H1 (cell line): ENCODE measurements around the gene CXXC5. TPM values are rescaled to one million over a fixed set of nuclear protein-coding genes. Genes with fewer than 3 reads are reported as not detected.

Source experiments
- CTCF ChIA-PET: fragments of 300-600 bp; sonication (Branson Sonifier 250); formaldehyde crosslinking; loops from one replicate; lab custom pipeline; 2021; ENCODE audit not compliant: partially characterized antibody; lab: Charles Lee
- POLR2A ChIA-PET: fragments of 300-600 bp; sonication (Branson Sonifier 250); formaldehyde crosslinking; loops from one replicate; lab custom pipeline; 2021; ENCODE audit warnings: inconsistent platforms; ENCODE audit not compliant: partially characterized antibody; lab: Charles Lee
- DNase-seq, 2 experiments: peaks; one replicate each; pipeline versions ENCODE4 v3.0.0 to v3.0.0-alpha.2; 2010 to 2022; ENCODE audit warnings: low spot score in 2 of 2, low read depth in 1 of 2, mixed read lengths in 1 of 2
- FAIRE-seq: peaks from 2 replicates; lab custom pipeline; 2011; peaks lifted over from hg19 to GRCh38; lab: Jason Lieb, UNC
- H2AFZ ChIP-seq: 2 replicates; pipeline ENCODE4 v1.8.1; 2012; ENCODE audit warnings: low read length, inconsistent platforms
- H2AK5ac ChIP-seq: 2 replicates; pipeline ENCODE4 v1.6.1; 2013; ENCODE audit warnings: low read depth, low read length
- H2BK120ac ChIP-seq: replicated peaks from 2 replicates; pipeline ENCODE3; 2013; ENCODE audit warnings: low read depth, low read length, inconsistent platforms
- H2BK12ac ChIP-seq: 2 replicates; pipeline ENCODE4 v1.6.1; 2013; ENCODE audit warnings: low read depth, low read length
- H2BK15ac ChIP-seq: 2 replicates; pipeline ENCODE4 v1.6.1; 2013; ENCODE audit warnings: low read length
- H2BK20ac ChIP-seq: 2 replicates; pipeline ENCODE4 v1.6.1; 2013; ENCODE audit warnings: low read length
- H2BK5ac ChIP-seq: 2 replicates; pipeline ENCODE4 v1.6.1; 2013; ENCODE audit warnings: low read depth, low read length
- H3K14ac ChIP-seq: 2 replicates; pipeline ENCODE4 v1.6.1; 2013; ENCODE audit warnings: inconsistent platforms; ENCODE audit not compliant: insufficient read length
- H3K18ac ChIP-seq: 2 replicates; pipeline ENCODE4 v1.6.1; 2013; ENCODE audit warnings: low read length; ENCODE audit errors: extremely low read depth
- H3K23ac ChIP-seq: 2 replicates; pipeline ENCODE4 v1.6.1; 2013; ENCODE audit warnings: inconsistent platforms; ENCODE audit not compliant: insufficient read length
- H3K23me2 ChIP-seq: 2 replicates; pipeline ENCODE4 v1.6.1; 2013; ENCODE audit warnings: low read depth, low read length
- H3K27ac ChIP-seq: 2 replicates; pipeline ENCODE4 v1.6.1; 2011; ENCODE audit warnings: low read depth, low read length, inconsistent platforms
- H3K27me3 ChIP-seq, 4 experiments: replicated peaks in 1 of 4; 1 replicate in 1 of 4; 2 replicates in 3 of 4; pipeline versions ENCODE4 v1.6.1 to v1.8.1; 2011 to 2013; ENCODE audit warnings: low read length in 3 of 4, mild to moderate bottlenecking in 3 of 4, inconsistent platforms in 2 of 4, mixed read lengths in 2 of 4, moderate library complexity in 1 of 4; ENCODE audit not compliant: control insufficient read depth in 3 of 4, insufficient read depth in 3 of 4; ENCODE audit errors: extremely low read depth in 1 of 4
- H3K36me3 ChIP-seq, 4 experiments: 2 replicates each; pipeline versions ENCODE4 v1.6.1 to v1.8.1; 2011 to 2013; ENCODE audit warnings: mild to moderate bottlenecking in 4 of 4, low read length in 3 of 4, moderate library complexity in 2 of 4, control low read depth in 1 of 4, inconsistent platforms in 1 of 4; ENCODE audit not compliant: insufficient read depth in 4 of 4, control insufficient read depth in 2 of 4
- H3K4ac ChIP-seq: replicated peaks from 2 replicates; pipeline ENCODE3; 2013; ENCODE audit warnings: low read length, low read depth, mixed read lengths, inconsistent platforms; ENCODE audit not compliant: insufficient read length
- H3K4me1 ChIP-seq, 4 experiments: replicated peaks in 1 of 4; 1 replicate in 1 of 4; 2 replicates in 3 of 4; pipeline versions ENCODE4 v1.6.1 to v1.8.1; 2011 to 2013; ENCODE audit warnings: low read length in 3 of 4, inconsistent platforms in 2 of 4, mixed read lengths in 1 of 4; ENCODE audit not compliant: insufficient read depth in 4 of 4, control insufficient read depth in 3 of 4
- H3K4me2 ChIP-seq, 2 experiments: 2 replicates each; pipeline versions ENCODE4 v1.6.1 to v1.8.1; 2011 to 2013; ENCODE audit warnings: low read depth in 2 of 2, low read length in 2 of 2, control low read depth in 1 of 2, inconsistent platforms in 1 of 2, mild to moderate bottlenecking in 1 of 2; ENCODE audit not compliant: insufficient read depth in 1 of 2
- H3K4me3 ChIP-seq, 4 experiments: fragments of 200-600, 300-600 bp in 1 of 4; sonication (generic), shearing (Covaris generic), sonication (Bioruptor Twin) in 1 of 4; 2 replicates each; pipeline versions ENCODE4 v1.5.1 to v1.8.1; 2011 to 2016; ENCODE audit warnings: low read length in 4 of 4, low read depth in 3 of 4, control low read depth in 2 of 4, inconsistent platforms in 2 of 4, mild to moderate bottlenecking in 2 of 4, mixed read lengths in 1 of 4, moderate library complexity in 1 of 4; ENCODE audit not compliant: insufficient read depth in 2 of 4; ENCODE audit errors: extremely low read depth in 1 of 4
- H3K56ac ChIP-seq: replicated peaks from 2 replicates; pipeline ENCODE3; 2013; ENCODE audit warnings: low read depth, mild to moderate bottlenecking, mixed read lengths, low read length, inconsistent platforms; ENCODE audit not compliant: insufficient read length
- H3K79me1 ChIP-seq: 2 replicates; pipeline ENCODE4 v1.6.1; 2013; ENCODE audit warnings: low read depth, low read length, control low read depth
- H3K79me2 ChIP-seq, 2 experiments: 2 replicates each; pipeline versions ENCODE4 v1.6.1 to v1.8.1; 2012 to 2013; ENCODE audit warnings: low read length in 2 of 2, mild to moderate bottlenecking in 2 of 2, inconsistent platforms in 1 of 2; ENCODE audit not compliant: insufficient read depth in 2 of 2, control insufficient read depth in 1 of 2
- H3K9ac ChIP-seq, 4 experiments: replicated peaks in 1 of 4; 1 replicate in 1 of 4; 2 replicates in 3 of 4; pipeline versions ENCODE4 v1.6.1 to v1.8.1; 2011 to 2013; ENCODE audit warnings: low read depth in 3 of 4, low read length in 3 of 4, control low read depth in 2 of 4, mild to moderate bottlenecking in 2 of 4, moderate library complexity in 2 of 4, inconsistent platforms in 1 of 4; ENCODE audit errors: extremely low read depth in 1 of 4
- H3K9me3 ChIP-seq, 2 experiments: 2 replicates each; pipeline versions ENCODE4 v1.6.1 to v1.8.1; 2012 to 2013; ENCODE audit warnings: mild to moderate bottlenecking in 2 of 2, moderate library complexity in 2 of 2, control low read depth in 1 of 2, inconsistent platforms in 1 of 2, low read depth in 1 of 2, low read length in 1 of 2, mixed read lengths in 1 of 2; ENCODE audit not compliant: insufficient read depth in 2 of 2
- H4K20me1 ChIP-seq, 2 experiments: replicated peaks in 1 of 2; 2 replicates each; pipeline versions ENCODE3 to v1.8.1; 2011 to 2013; ENCODE audit warnings: inconsistent platforms in 2 of 2, low read length in 2 of 2, mild to moderate bottlenecking in 1 of 2; ENCODE audit not compliant: insufficient read depth in 2 of 2, control insufficient read depth in 1 of 2
- H4K5ac ChIP-seq: 2 replicates; pipeline ENCODE4 v1.6.1; 2013; ENCODE audit warnings: low read length, low read depth, mixed read lengths, inconsistent platforms; ENCODE audit not compliant: insufficient read length
- H4K8ac ChIP-seq: 2 replicates; pipeline ENCODE4 v1.8.0; 2013; ENCODE audit warnings: mild to moderate bottlenecking, moderate library complexity, low read length, inconsistent platforms; ENCODE audit not compliant: insufficient read depth; ENCODE audit errors: extremely low read depth
- H4K91ac ChIP-seq: replicated peaks from 2 replicates; pipeline ENCODE3; 2013; ENCODE audit warnings: low read length, mixed read lengths, inconsistent platforms; ENCODE audit not compliant: insufficient read length
- ATF3 ChIP-seq: IDR thresholded peaks from 2 replicates; pipeline ENCODE4 v1.6.1; 2011; ENCODE audit warnings: low read depth, mild to moderate bottlenecking, low read length; ENCODE audit not compliant: insufficient read depth
- CTCF ChIP-seq, 3 experiments: IDR thresholded peaks; 1 replicate in 2 of 3; 2 replicates in 1 of 3; pipeline versions ENCODE4 v1.5.1 to v1.6.1; 2011; ENCODE audit warnings: low read length in 3 of 3, mild to moderate bottlenecking in 3 of 3, inconsistent platforms in 2 of 3, low read depth in 1 of 3, moderate library complexity in 1 of 3; ENCODE audit not compliant: insufficient read depth in 1 of 3; ENCODE audit errors: control extremely low read depth in 1 of 3
- E2F6 ChIP-seq: IDR thresholded peaks from 2 replicates; pipeline ENCODE4 v1.6.1; 2012; ENCODE audit warnings: inconsistent platforms
- POLR2A ChIP-seq, 2 experiments: IDR thresholded peaks; 1 replicate in 1 of 2; 2 replicates in 1 of 2; pipeline ENCODE4 v1.6.1; 2011; ENCODE audit warnings: low read depth in 2 of 2, low read length in 2 of 2, mild to moderate bottlenecking in 2 of 2; ENCODE audit errors: control extremely low read depth in 1 of 2
- RBBP5 ChIP-seq: IDR thresholded peaks from 2 replicates; pipeline ENCODE4 v1.7.1; 2012; ENCODE audit warnings: low read depth, mild to moderate bottlenecking, inconsistent platforms, low read length, moderate library complexity, borderline replicate concordance
- RNF2 ChIP-seq: fragments of 200-900, 300-1000 bp; sonication (generic); IDR thresholded peaks from 2 replicates; pipeline ENCODE4 v1.7.1; 2016; ENCODE audit warnings: borderline replicate concordance, low read depth, mild to moderate bottlenecking, antibody characterized with exemption, low read length; ENCODE audit not compliant: poor library complexity, severe bottlenecking; ENCODE audit errors: missing control alignments
- TAF1 ChIP-seq: IDR thresholded peaks from 2 replicates; pipeline ENCODE4 v1.6.1; 2011; ENCODE audit warnings: mild to moderate bottlenecking, low read depth, low read length
- TBP ChIP-seq: IDR thresholded peaks from 2 replicates; pipeline ENCODE4 v1.6.1; 2011; ENCODE audit warnings: low read depth, low read length, improper control_type of control experiment
- ZNF274 ChIP-seq: IDR thresholded peaks from 2 replicates; pipeline ENCODE4 v1.7.0; 2012; ENCODE audit warnings: low read length, borderline replicate concordance; ENCODE audit errors: extremely low read depth
- WGBS, 2 experiments: shearing (Covaris generic) in 1 of 2; methylation state at CpG; one replicate each; pipeline versions ENCODE4 v1.1.6 to v1.1.7; 2013 to 2015; ENCODE audit warnings: low lambda C conversion rate in 2 of 2, mixed read lengths in 2 of 2, inconsistent platforms in 1 of 2, low coverage in 1 of 2, missing lambda C conversion rate in 1 of 2; ENCODE audit not compliant: insufficient replicate concordance in 2 of 2, insufficient coverage in 1 of 2, insufficient read length in 1 of 2; ENCODE audit errors: extremely low coverage in 1 of 2, missing lambda C conversion rate in 1 of 2; 5-methylcytosine and 5-hydroxymethylcytosine counted together
- polyA plus RNA-seq, 7 experiments: library from polyadenylated mRNA; depleted of rRNA in 3 of 7; stranded (reverse) in 5 of 7; unstranded in 2 of 7; fragments of >200 nt in 5 of 7; fragments of 200-250 nt in 2 of 7; gene quantifications; 1 replicate in 5 of 7; 2 replicates in 1 of 7; 4 replicates in 1 of 7; pipeline versions ENCODE4 v1.2.1 to v1.2.3, GENCODE V29; 2011 to 2013; ENCODE audit warnings: missing spikeins in 2 of 7, mixed read lengths in 2 of 7
- total RNA-seq: library from RNA; stranded (reverse); fragmentation: NEBNext Ultra II Directional; extraction: Animal tissue kit (Norgen Biotek cat#: 25700); gene quantifications from 2 replicates; pipeline ENCODE4 v1.2.1, GENCODE V29; 2021

CXXC5 gene
- total and polyA plus RNA-seq, 2 of the 8 experiments (the other 6 are each of a cell fraction or from before 2014, with no cell fraction given): 61.4 to 74.0 TPM

- POLR2A ChIA-PET: interaction anchor here (0.6 to 14.7 kb wide), 7 partner anchors 7 to 109 kb away, joined by 3 to 212 read pairs (median 7); no protein-coding TSS in a partner anchor
- Histone ChIP-seq H3K18ac (no peak overlapping the region), H4K20me1 (peaks cover 0 to 3% of the 10 kb centered on the region in 2 experiments), H3K56ac (no peak overlapping the region), H3K23ac (no peak overlapping the region), H2BK20ac (0 out of 2 replicates have a peak overlapping the region, but pooled peaks have one; percentile 6), H2BK120ac (no peak overlapping the region), H3K4me2 (no peak overlapping the region), H3K36me3 (no peaks in the 10 kb centered on the region), H2BK15ac (peak overlapping the region; percentile 75; the same call in 1 of the 2 replicates), H2BK12ac (peak overlapping the region; percentile 18; the same call in 1 of the 2 replicates), H4K91ac (no peak overlapping the region), H4K8ac (no peak overlapping the region), H2AK5ac (no peak overlapping the region), H3K4me1 (peaks cover 12 to 53% (median 41%) of the 10 kb centered on the region in 4 experiments), H2BK5ac (no peak overlapping the region), H3K14ac (no peak overlapping the region), H3K4me3 (no peak overlapping the region), H3K79me1 (no peaks in the 10 kb centered on the region), H3K27ac (no peak overlapping the region), H3K4ac (no peak overlapping the region), H3K9ac (no peak overlapping the region), H4K5ac (no peak overlapping the region), H2AFZ (no peak overlapping the region), H3K23me2 (peaks cover 12% of the 10 kb centered on the region; the same call in 1 of the 2 replicates), H3K79me2 (peaks cover 0 to 1% of the 10 kb centered on the region in 2 experiments; a peak in 1 of 4 replicates), H3K27me3 (peaks cover 3 to 30% (median 22%) of the 10 kb centered on the region in 4 experiments), H3K9me3 (no peaks in the 10 kb centered on the region)
- DNase-seq (no peak), FAIRE-seq (no peak)
- 83% methylated on average over 5 of the region's 5 CpGs; no CpG with 5 or more reads in 1 of the 2 experiments for WGBS, 2 experiments
- CTCF ChIA-PET: interaction anchor here (1.2 to 20.3 kb wide), 7 partner anchors 8 to 220 kb away, joined by 3 to 385 read pairs (median 5); no protein-coding TSS in a partner anchor
- TF ChIP-seq ZNF274 (no peak), ATF3 (no peak), E2F6 (no peak), CTCF (IDR thresholded peaks at IDR 0.05; ENCODE audit: control extremely low read depth in 1 of 3, insufficient read depth in 1 of 3, low read depth in 1 of 3, low read length in 3 of 3) (no peak), TBP (no peak), RBBP5 (no peak), RNF2 (no peak), POLR2A (IDR thresholded peaks at IDR 0.05; ENCODE audit: control extremely low read depth in 1 of 2, low read depth in 2 of 2, low read length in 2 of 2) (no peak), TAF1 (no peak)
Measured at GRCh38 chr5:139644001-139644456, 4.1 kb upstream of the CXXC5 start.
